ENCODE data around the gene TMEM87B. TPM values are rescaled to one million over a fixed set of nuclear protein-coding genes. Genes with fewer than 3 reads are reported as not detected.

Gene TMEM87B
- total RNA-seq, 1 experiment from 2014 or later, result 21.8 TPM

DNA sequence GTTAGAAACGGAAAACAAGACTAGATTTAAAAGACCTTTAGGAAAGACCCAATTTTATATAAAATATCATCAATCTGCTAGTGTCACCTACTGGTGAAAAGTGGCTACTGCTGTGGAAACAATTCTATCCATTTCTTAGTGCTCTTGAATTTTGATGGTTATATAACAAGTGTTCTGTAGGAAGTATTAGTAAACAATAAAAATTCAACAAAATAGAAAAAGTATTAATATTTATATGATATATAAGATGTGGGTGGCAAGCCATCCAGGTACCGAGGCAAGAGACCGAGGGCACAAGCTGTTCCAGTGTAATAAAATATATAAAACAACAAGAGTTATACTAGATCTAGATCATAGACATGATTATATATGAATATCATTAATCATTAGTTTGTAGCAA lies 6.2 kb upstream of the TMEM87B start:
- BruUV-seq (replicated peaks), result no TSS peak
- peak; percentile 79 for DNase-seq (ENCODE audit: low spot score)
- Histone ChIP-seq H3K4me1 (ENCODE audit: insufficient read depth, low read length, poor library complexity, severe bottlenecking) (peaks cover 13% of the 10 kb centered on the region), H3K27me3 (replicated peaks; ENCODE audit: insufficient read depth, low read depth, low read length, poor library complexity) (no peaks in the 10 kb centered on the region), H3K27ac (ENCODE audit: low read depth, low read length, poor library complexity, severe bottlenecking) (no peak overlapping the region), H3K4me3 (ENCODE audit: low read depth, low read length, poor library complexity, severe bottlenecking) (no peak overlapping the region), H3K9me3 (ENCODE audit: low read depth, low read length, poor library complexity, severe bottlenecking) (peaks cover 4% of the 10 kb centered on the region), H3K36me3 (ENCODE audit: insufficient read depth, low read length, poor library complexity, severe bottlenecking) (no peaks in the 10 kb centered on the region)
- intact Hi-C loops (cut with micrococcal nuclease; ENCODE audit: unreplicated experiment), result loop anchor here (1.0 to 2.0 kb wide), 2 partner anchors 150 to 162 kb away; partner anchors contain the start of gene MERTK
- POLR2A ChIA-PET (ENCODE audit: low non-redundant PET), result no interaction called here
- TF ChIP-seq EZH2 (IDR thresholded peaks at IDR 0.05; ENCODE audit: borderline replicate concordance, low read depth, low read length, poor library complexity, severe bottlenecking) (no peak), CTCF (conservative IDR thresholded peaks at IDR 0.05; ENCODE audit: low read depth, low read length) (peak; percentile 85)
- CTCF ChIA-PET, result interaction anchor here (0.6 kb wide), 1 partner anchor 386 kb away, joined by 3 read pairs; no protein-coding TSS in a partner anchor

GRCh38 chr2:112050316-112050715 lies 4.8 kb upstream of the TMEM87B start:
- intact Hi-C loops (cut with micrococcal nuclease; ENCODE audit: unreplicated experiment), result no loop called here
- DNase-seq (ENCODE audit: low spot score), result no peak
- H3K27ac ChIP-seq (ENCODE audit: low read depth, low read length, poor library complexity, severe bottlenecking), result no peak overlapping the region
- peaks cover 4% of the 10 kb centered on the region for H3K9me3 ChIP-seq (ENCODE audit: low read depth, low read length, poor library complexity, severe bottlenecking)
- no peaks in the 10 kb centered on the region for H3K36me3 ChIP-seq (ENCODE audit: insufficient read depth, low read length, poor library complexity, severe bottlenecking)
- no peak overlapping the region for H3K4me3 ChIP-seq (ENCODE audit: low read depth, low read length, poor library complexity, severe bottlenecking)
- H3K27me3 ChIP-seq (replicated peaks; ENCODE audit: insufficient read depth, low read depth, low read length, poor library complexity), result no peaks in the 10 kb centered on the region
- ChIA-PET POLR2A (ENCODE audit: low non-redundant PET) (no interaction called here), CTCF (interaction anchor here (0.6 kb wide), 1 partner anchor 45 kb away, joined by 3 read pairs; no protein-coding TSS in a partner anchor)
- TF ChIP-seq CTCF (conservative IDR thresholded peaks at IDR 0.05; ENCODE audit: low read depth, low read length) (no peak), EZH2 (IDR thresholded peaks at IDR 0.05; ENCODE audit: borderline replicate concordance, low read depth, low read length, poor library complexity, severe bottlenecking) (no peak)
- no TSS peak for BruUV-seq (replicated peaks)
- peaks cover 13% of the 10 kb centered on the region for H3K4me1 ChIP-seq (ENCODE audit: insufficient read depth, low read length, poor library complexity, severe bottlenecking)

DNA sequence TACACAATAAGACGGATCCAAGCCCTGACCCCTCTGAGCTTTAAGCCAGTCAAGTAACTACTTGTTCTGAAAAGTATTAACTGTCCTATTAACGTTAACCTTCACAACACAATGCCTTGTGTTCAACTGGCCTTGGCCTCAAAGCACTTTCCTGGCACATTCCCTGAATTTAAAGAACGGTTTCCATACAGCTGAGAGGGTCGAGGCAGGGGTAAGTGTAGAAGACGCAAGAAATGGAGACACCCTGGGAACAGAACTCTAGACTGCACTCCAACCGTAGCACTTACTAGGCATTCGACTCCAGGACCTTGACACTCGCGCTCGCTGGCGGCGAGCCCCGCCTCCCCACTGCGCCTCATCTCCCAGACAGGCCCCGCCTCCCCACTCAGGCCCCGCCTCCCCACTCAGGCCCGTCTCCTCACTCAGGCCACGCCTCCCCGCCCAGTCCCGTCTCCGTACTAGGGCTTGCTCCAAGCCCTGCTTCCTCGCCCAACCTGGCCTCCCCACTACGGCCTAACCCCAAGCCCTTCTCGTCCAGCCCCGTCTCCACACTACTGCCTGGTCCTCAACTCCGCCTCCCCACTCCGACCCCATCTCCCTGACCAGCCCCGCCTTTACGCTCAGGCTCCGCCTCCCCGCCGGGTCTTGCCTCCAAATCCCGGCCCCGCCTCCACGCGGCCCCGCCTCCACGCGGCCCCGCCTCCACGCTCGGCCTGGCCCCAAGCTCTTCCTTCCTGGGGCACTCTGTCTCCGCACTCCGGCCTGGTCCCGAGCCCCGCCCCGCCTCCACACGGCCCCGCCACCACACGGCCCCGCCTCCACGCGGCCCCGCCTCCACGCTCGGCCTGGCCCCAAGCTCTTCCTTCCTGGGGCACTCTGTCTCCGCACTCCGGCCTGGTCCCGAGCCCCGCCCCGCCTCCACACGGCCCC lies 887 bp upstream of the TMEM87B start:
- intact Hi-C loops (cut with micrococcal nuclease; ENCODE audit: unreplicated experiment), result no loop called here
- peak overlapping the region; percentile 82 for H3K27ac ChIP-seq (ENCODE audit: low read depth, low read length, poor library complexity, severe bottlenecking)
- peak; percentile 94 for DNase-seq (ENCODE audit: low spot score)
- no peaks in the 10 kb centered on the region for H3K36me3 ChIP-seq (ENCODE audit: insufficient read depth, low read length, poor library complexity, severe bottlenecking)
- H3K9me3 ChIP-seq (ENCODE audit: low read depth, low read length, poor library complexity, severe bottlenecking), result no peaks in the 10 kb centered on the region
- no TSS peak for BruUV-seq (replicated peaks)
- POLR2A ChIA-PET (ENCODE audit: low non-redundant PET), result interaction anchor here (0.6 to 0.7 kb wide), 2 partner anchors 153 to 1973 kb away, joined by 6 to 8 read pairs; no protein-coding TSS in a partner anchor
- CTCF ChIA-PET, result no interaction called here
- TF ChIP-seq EZH2 (IDR thresholded peaks at IDR 0.05; ENCODE audit: borderline replicate concordance, low read depth, low read length, poor library complexity, severe bottlenecking), result no peak
- no peak for TF ChIP-seq CTCF (conservative IDR thresholded peaks at IDR 0.05; ENCODE audit: low read depth, low read length)
- peak overlapping the region; percentile 99 for H3K4me3 ChIP-seq (ENCODE audit: low read depth, low read length, poor library complexity, severe bottlenecking)
- H3K4me1 ChIP-seq (ENCODE audit: insufficient read depth, low read length, poor library complexity, severe bottlenecking), result peaks cover 21% of the 10 kb centered on the region
- no peaks in the 10 kb centered on the region for H3K27me3 ChIP-seq (replicated peaks; ENCODE audit: insufficient read depth, low read depth, low read length, poor library complexity)

Data from A673 (cell line).